Large intestine (tissue), 3 donors: ENCODE data around the gene MGLL. TPM values are rescaled to one million over a fixed set of nuclear protein-coding genes. Genes with fewer than 3 reads are reported as not detected.

ENCODE experiments used
- DNase-seq, 2 donors: peaks; one replicate each; pipeline versions ENCODE4 v3.0.0 to v3.0.0-alpha.2; 2013
- H3K27ac ChIP-seq: one replicate; pipeline ENCODE4 v1.5.1; 2013; ENCODE audit warnings: low read length
- H3K27me3 ChIP-seq: 2 replicates; pipeline ENCODE4 v1.6.1; 2013; ENCODE audit warnings: low read length; ENCODE audit not compliant: control insufficient read depth, insufficient read depth
- H3K36me3 ChIP-seq: 2 replicates; pipeline ENCODE4 v1.6.1; 2013; ENCODE audit warnings: low read length; ENCODE audit not compliant: control insufficient read depth, insufficient read depth
- H3K4me1 ChIP-seq: one replicate; pipeline ENCODE4 v1.6.1; 2013; ENCODE audit warnings: low read length; ENCODE audit not compliant: control insufficient read depth, insufficient read depth
- H3K4me3 ChIP-seq: one replicate; pipeline ENCODE4 v1.5.1; 2013; ENCODE audit warnings: low read length
- H3K9me3 ChIP-seq: one replicate; pipeline ENCODE4 v1.6.1; 2013; ENCODE audit warnings: mild to moderate bottlenecking, low read depth, low read length, moderate library complexity; ENCODE audit not compliant: control insufficient read depth
- WGBS: methylation state at CpG from one replicate; pipeline ENCODE4 v1.1.5; 2013; ENCODE audit warnings: low lambda C conversion rate; ENCODE audit not compliant: insufficient coverage; 5-methylcytosine and 5-hydroxymethylcytosine counted together
- polyA plus RNA-seq: library from polyadenylated mRNA; unstranded; fragments of 120-200 nt; gene quantifications from one replicate; pipeline ENCODE4 v1.2.1, GENCODE V29; 2013

Gene MGLL
- polyA plus RNA-seq, 1 donor = 22.8 TPM

GRCh38 chr3:127646501-127647046 is 175.7 kb downstream of the MGLL start:
- no peak for DNase-seq
- no CpG with 5 or more reads among the region's 10 CpGs for WGBS
- Histone ChIP-seq H3K27me3 (no peaks in the 10 kb centered on the region), H3K4me3 (no peak overlapping the region), H3K4me1 (no peaks in the 10 kb centered on the region), H3K9me3 (no peaks in the 10 kb centered on the region), H3K27ac (no peak overlapping the region), H3K36me3 (no peaks in the 10 kb centered on the region)

GRCh38 chr3:127645371-127646015 is 176.8 kb downstream of the MGLL start:
- Histone ChIP-seq H3K4me1 (no peaks in the 10 kb centered on the region), H3K27ac (no peak overlapping the region), H3K4me3 (no peak overlapping the region), H3K9me3 (no peaks in the 10 kb centered on the region), H3K36me3 (no peaks in the 10 kb centered on the region), H3K27me3 (no peaks in the 10 kb centered on the region)
- no CpG with 5 or more reads among the region's 8 CpGs for WGBS
- DNase-seq = no peak

GRCh38 chr3:127644641-127645370 is 177.5 kb downstream of the MGLL start:
- no peak overlapping the region for H3K4me3 ChIP-seq
- no peak overlapping the region for H3K27ac ChIP-seq
- H3K36me3 ChIP-seq = no peaks in the 10 kb centered on the region
- H3K4me1 ChIP-seq = no peaks in the 10 kb centered on the region
- no peaks in the 10 kb centered on the region for H3K27me3 ChIP-seq
- WGBS = no CpG with 5 or more reads among the region's 5 CpGs
- DNase-seq = no peak
- H3K9me3 ChIP-seq = no peaks in the 10 kb centered on the region

- Histone ChIP-seq H3K4me1 (no peaks in the 10 kb centered on the region), H3K36me3 (no peaks in the 10 kb centered on the region), H3K4me3 (no peak overlapping the region), H3K27ac (no peak overlapping the region), H3K9me3 (no peaks in the 10 kb centered on the region), H3K27me3 (no peaks in the 10 kb centered on the region)
- no peak for DNase-seq
- WGBS = no CpG with 5 or more reads among the region's 3 CpGs
Observed at GRCh38 chr3:127640042-127640355, 182.3 kb downstream of the MGLL start.

- H3K27ac ChIP-seq = no peak overlapping the region
- no peaks in the 10 kb centered on the region for H3K27me3 ChIP-seq
- DNase-seq = no peak
- H3K4me1 ChIP-seq = no peaks in the 10 kb centered on the region
- WGBS = no CpG with 5 or more reads among the region's 5 CpGs
- no peak overlapping the region for H3K4me3 ChIP-seq
- no peaks in the 10 kb centered on the region for H3K9me3 ChIP-seq
- H3K36me3 ChIP-seq = no peaks in the 10 kb centered on the region
Observed at GRCh38 chr3:127639173-127640041, 182.9 kb downstream of the MGLL start.

Other genes with a start within 250 kb of the MGLL start
- gene TPRA1, start 231.8 kb downstream of the MGLL start, polyA plus RNA-seq = 23.8 TPM
- gene MCM2, start 224.1 kb downstream of the MGLL start, polyA plus RNA-seq = 26.5 TPM
- gene PODXL2, start 193.3 kb downstream of the MGLL start, polyA plus RNA-seq = 10.9 TPM
- 17.0 TPM for gene ABTB1, start 149.6 kb downstream of the MGLL start, polyA plus RNA-seq
- 0.52 TPM for gene KBTBD12, start 92.7 kb upstream of the MGLL start, polyA plus RNA-seq
- 176 TPM for gene SEC61A1, start 229.9 kb upstream of the MGLL start, polyA plus RNA-seq